Measurements from ENCODE around the gene SURF6.
"Not testable (repeated sequence)": the region's sequence is repeated elsewhere in the genome, so short reads cannot be mapped to it uniquely, and the experiment has no call there.

Gene SURF6

GRCh38 chr9:133323211-133323610 lies 12.8 kb downstream of the SURF6 start:
- H3K9me3 Mint-ChIP-seq = peaks cover 10% of the 10 kb centered on the region
- H3K4me3 Mint-ChIP-seq = no peak overlapping the region
- peaks cover 10% of the 10 kb centered on the region for H3K27me3 Mint-ChIP-seq (ENCODE audit: low read depth)
- TF ChIP-seq CTCF (IDR thresholded peaks at IDR 0.05; ENCODE audit: unreplicated experiment in 3 of 3) = no peak
- H3K27ac Mint-ChIP-seq = no peak overlapping the region
- H3K36me3 Mint-ChIP-seq (ENCODE audit: low read depth) = peaks cover 14% of the 10 kb centered on the region
- no peaks in the 10 kb centered on the region for H3K4me1 Mint-ChIP-seq

GRCh38 chr9:133322701-133323100 lies 13.3 kb downstream of the SURF6 start:
- Mint-ChIP-seq H3K9me3 (peaks cover 10% of the 10 kb centered on the region), H3K36me3 (ENCODE audit: low read depth) (peaks cover 12% of the 10 kb centered on the region), H3K4me1 (no peaks in the 10 kb centered on the region), H3K27ac (no peak overlapping the region), H3K27me3 (ENCODE audit: low read depth) (peaks cover 10% of the 10 kb centered on the region), H3K4me3 (no peak overlapping the region)
- TF ChIP-seq CTCF (IDR thresholded peaks at IDR 0.05; ENCODE audit: unreplicated experiment in 3 of 3) = no peak

- peaks cover 18% of the 10 kb centered on the region for H3K27me3 Mint-ChIP-seq (ENCODE audit: low read depth)
- peaks cover 12% of the 10 kb centered on the region for H3K9me3 Mint-ChIP-seq
- H3K4me1 Mint-ChIP-seq = no peaks in the 10 kb centered on the region
- no peak overlapping the region for H3K27ac Mint-ChIP-seq
- H3K36me3 Mint-ChIP-seq (ENCODE audit: low read depth) = peaks cover 7% of the 10 kb centered on the region
- TF ChIP-seq CTCF (IDR thresholded peaks at IDR 0.05; ENCODE audit: unreplicated experiment in 3 of 3) = no peak
- H3K4me3 Mint-ChIP-seq = no peak overlapping the region
These were observed 14.5 kb downstream of the SURF6 start for GRCh38 chr9:133321411-133321935.

GRCh38 chr9:133320421-133320881 lies 15.5 kb downstream of the SURF6 start:
- peaks cover 21% of the 10 kb centered on the region for H3K27me3 Mint-ChIP-seq (ENCODE audit: low read depth)
- peaks cover 19% of the 10 kb centered on the region for H3K9me3 Mint-ChIP-seq
- H3K36me3 Mint-ChIP-seq (ENCODE audit: low read depth) = peaks cover 4% of the 10 kb centered on the region
- H3K4me1 Mint-ChIP-seq = no peaks in the 10 kb centered on the region
- H3K27ac Mint-ChIP-seq = no peak overlapping the region
- no peak for TF ChIP-seq CTCF (IDR thresholded peaks at IDR 0.05; ENCODE audit: unreplicated experiment in 3 of 3)
- no peak overlapping the region for H3K4me3 Mint-ChIP-seq

GRCh38 chr9:133317551-133317950 lies 18.4 kb downstream of the SURF6 start:
- H3K36me3 Mint-ChIP-seq (ENCODE audit: low read depth); H3K27ac Mint-ChIP-seq; H3K4me3 Mint-ChIP-seq; H3K4me1 Mint-ChIP-seq; H3K9me3 Mint-ChIP-seq: not testable (repeated sequence)
- H3K27me3 Mint-ChIP-seq (ENCODE audit: low read depth) = peaks cover 16% of the 10 kb centered on the region

- peaks cover 16% of the 10 kb centered on the region for H3K27me3 Mint-ChIP-seq (ENCODE audit: low read depth)
- no peak overlapping the region for H3K27ac Mint-ChIP-seq
- H3K9me3 Mint-ChIP-seq = peaks cover 9% of the 10 kb centered on the region
- H3K4me1 Mint-ChIP-seq = no peaks in the 10 kb centered on the region
- H3K4me3 Mint-ChIP-seq = no peak overlapping the region
- no peaks in the 10 kb centered on the region for H3K36me3 Mint-ChIP-seq (ENCODE audit: low read depth)
- TF ChIP-seq CTCF (IDR thresholded peaks at IDR 0.05; ENCODE audit: unreplicated experiment in 3 of 3) = no peak
These were observed 20.0 kb downstream of the SURF6 start for GRCh38 chr9:133315997-133316396.

Data from nephron (organoid).